Caco-2 (cell line): ENCODE data around the gene PAX7. TPM values are rescaled to one million over a fixed set of nuclear protein-coding genes. Genes with fewer than 3 reads are reported as not detected.

Experiments used
- BruUV-seq: library from RNA; stranded (reverse); fragments of 400-500 nt; replicated peaks from 2 replicates; lab custom pipeline; 2021; lab: Mats Ljungman, UMichigan
- CTCF ChIA-PET: fragments of 300-600 bp; sonication (Branson Sonifier 250); formaldehyde crosslinking; loops from one replicate; lab custom pipeline; 2022; ENCODE audit warnings: antibody characterized with exemption; lab: Charles Lee
- POLR2A ChIA-PET: fragments of 300-600 bp; sonication (Branson Sonifier 250); formaldehyde crosslinking; loops from one replicate; lab custom pipeline; 2022; ENCODE audit warnings: antibody characterized with exemption; lab: Charles Lee
- DNase-seq, 2 experiments: peaks; one replicate each; pipeline versions ENCODE4 v3.0.0 to v3.0.0-alpha.2; 2020 to 2022
- H3K27me3 ChIP-seq: replicated peaks from 2 replicates; pipeline ENCODE4 v1.6.0; 2011; ENCODE audit warnings: low read length; ENCODE audit not compliant: control insufficient read depth, insufficient read depth
- H3K36me3 ChIP-seq: 2 replicates; pipeline ENCODE4 v1.5.1; 2011; ENCODE audit warnings: low read length; ENCODE audit not compliant: control insufficient read depth, insufficient read depth
- H3K4me1 ChIP-seq: fragments of 250-450 bp; sonication (Bioruptor Pico); 2 replicates; pipeline ENCODE4 v1.5.1; 2020; ENCODE audit warnings: mild to moderate bottlenecking
- H3K4me3 ChIP-seq: 2 replicates; pipeline ENCODE4 v1.5.1; 2011; ENCODE audit warnings: low read depth, mild to moderate bottlenecking, control low read depth, low read length
- H3K9me3 ChIP-seq: fragments of 250-450 bp; sonication (Bioruptor Pico); 2 replicates; pipeline ENCODE4 v1.5.1; 2020; ENCODE audit warnings: mild to moderate bottlenecking, moderate library complexity
- H3K27ac Mint-ChIP-seq: one replicate; pipeline ENCODE4 v1.8.0; 2022; ENCODE audit warnings: mixed read lengths; ENCODE audit not compliant: unreplicated experiment
- H3K27me3 Mint-ChIP-seq: one replicate; pipeline ENCODE4 v1.8.0; 2022; ENCODE audit warnings: mixed read lengths; ENCODE audit not compliant: insufficient read depth, unreplicated experiment
- H3K36me3 Mint-ChIP-seq: one replicate; pipeline ENCODE4 v1.8.0; 2022; ENCODE audit warnings: mild to moderate bottlenecking, mixed read lengths; ENCODE audit not compliant: insufficient read depth, unreplicated experiment
- H3K4me1 Mint-ChIP-seq: one replicate; pipeline ENCODE4 v1.8.0; 2022; ENCODE audit warnings: low read depth, mixed read lengths; ENCODE audit not compliant: unreplicated experiment
- H3K4me3 Mint-ChIP-seq: one replicate; pipeline ENCODE4 v1.8.0; 2022; ENCODE audit warnings: mild to moderate bottlenecking, moderate library complexity, mixed read lengths; ENCODE audit not compliant: unreplicated experiment
- H3K9me3 Mint-ChIP-seq: one replicate; pipeline ENCODE4 v1.8.0; 2022; ENCODE audit warnings: mixed read lengths; ENCODE audit not compliant: unreplicated experiment
- CTCF ChIP-seq, 2 experiments: fragments of 200-600 bp in 1 of 2; IDR thresholded peaks; 1 replicate in 1 of 2; 2 replicates in 1 of 2; pipeline versions ENCODE4 v1.5.1 to v1.8.0; 2011 to 2022; ENCODE audit warnings: antibody characterized with exemption in 1 of 2, control low read depth in 1 of 2, inconsistent platforms in 1 of 2, low read depth in 1 of 2, low read length in 1 of 2, mild to moderate bottlenecking in 1 of 2, moderate library complexity in 1 of 2; ENCODE audit not compliant: insufficient read depth in 1 of 2, severe bottlenecking in 1 of 2, unreplicated experiment in 1 of 2
- intact Hi-C: fragments of 100-400 bp; cut with micrococcal nuclease; formaldehyde crosslinking; loops from one replicate; pipeline ENCODE4 v1.10.0; 2022; ENCODE audit not compliant: unreplicated experiment
- total RNA-seq: library from RNA; stranded (reverse); gene quantifications from 2 replicates; pipeline ENCODE4 v1.2.3, GENCODE V29; 2022

The PAX7 gene
- total RNA-seq, 1 experiment from 2014 or later = 0.18 TPM

GRCh38 chr1:18769140-18769539, 138.5 kb downstream of the PAX7 start:
- H3K36me3 ChIP-seq = no peaks in the 10 kb centered on the region
- H3K27me3 ChIP-seq = no peaks in the 10 kb centered on the region; the same call in 1 of the 2 replicates
- Mint-ChIP-seq H3K27me3 (peaks cover 27% of the 10 kb centered on the region), H3K27ac (no peak overlapping the region), H3K4me3 (no peak overlapping the region), H3K36me3 (no peaks in the 10 kb centered on the region), H3K4me1 (no peaks in the 10 kb centered on the region), H3K9me3 (no peaks in the 10 kb centered on the region)
- BruUV-seq = no TSS peak
- CTCF ChIA-PET = no interaction called here
- no peaks in the 10 kb centered on the region for H3K9me3 ChIP-seq
- H3K4me3 ChIP-seq = no peak overlapping the region
- TF ChIP-seq CTCF (IDR thresholded peaks at IDR 0.05; ENCODE audit: insufficient read depth in 1 of 2, low read depth in 1 of 2, low read length in 1 of 2, severe bottlenecking in 1 of 2, unreplicated experiment in 1 of 2) = no peak
- DNase-seq = no peak
- POLR2A ChIA-PET = no interaction called here
- no peaks in the 10 kb centered on the region for H3K4me1 ChIP-seq
- intact Hi-C loops = no loop called here

GRCh38 chr1:18770799-18771198, 140.2 kb downstream of the PAX7 start:
- Mint-ChIP-seq H3K27ac (no peak overlapping the region), H3K27me3 (peaks cover 23% of the 10 kb centered on the region), H3K4me1 (no peaks in the 10 kb centered on the region), H3K9me3 (no peaks in the 10 kb centered on the region), H3K4me3 (no peak overlapping the region), H3K36me3 (no peaks in the 10 kb centered on the region)
- no peak for DNase-seq
- no peaks in the 10 kb centered on the region for H3K9me3 ChIP-seq
- H3K27me3 ChIP-seq = no peaks in the 10 kb centered on the region; the same call in 1 of the 2 replicates
- TF ChIP-seq CTCF (IDR thresholded peaks at IDR 0.05; ENCODE audit: insufficient read depth in 1 of 2, low read depth in 1 of 2, low read length in 1 of 2, severe bottlenecking in 1 of 2, unreplicated experiment in 1 of 2) = no peak
- H3K4me1 ChIP-seq = no peaks in the 10 kb centered on the region
- no peaks in the 10 kb centered on the region for H3K36me3 ChIP-seq
- ChIA-PET CTCF (no interaction called here), POLR2A (no interaction called here)
- H3K4me3 ChIP-seq = no peak overlapping the region
- no TSS peak for BruUV-seq
- intact Hi-C loops = no loop called here

GRCh38 chr1:18773753-18774152, 143.1 kb downstream of the PAX7 start:
- no TSS peak for BruUV-seq
- ChIA-PET POLR2A (no interaction called here), CTCF (no interaction called here)
- Histone ChIP-seq H3K9me3 (no peaks in the 10 kb centered on the region), H3K4me3 (no peak overlapping the region), H3K4me1 (no peaks in the 10 kb centered on the region), H3K36me3 (no peaks in the 10 kb centered on the region), H3K27me3 (no peaks in the 10 kb centered on the region)
- intact Hi-C loops = no loop called here
- H3K9me3 Mint-ChIP-seq = no peaks in the 10 kb centered on the region
- H3K36me3 Mint-ChIP-seq = no peaks in the 10 kb centered on the region
- DNase-seq = no peak
- TF ChIP-seq CTCF (IDR thresholded peaks at IDR 0.05; ENCODE audit: insufficient read depth in 1 of 2, low read depth in 1 of 2, low read length in 1 of 2, severe bottlenecking in 1 of 2, unreplicated experiment in 1 of 2) = no peak
- no peak overlapping the region for H3K4me3 Mint-ChIP-seq
- H3K27me3 Mint-ChIP-seq = peaks cover 35% of the 10 kb centered on the region
- H3K27ac Mint-ChIP-seq = no peak overlapping the region
- no peaks in the 10 kb centered on the region for H3K4me1 Mint-ChIP-seq
